GOT3 (cell line): Measurements from ENCODE around the gene APEX2.
"Not testable (repeated sequence)": the region's sequence is repeated elsewhere in the genome, so short reads cannot be mapped to it uniquely, and the experiment has no call there.

Source experiments
- DNase-seq: peaks from one replicate; lab custom pipeline; 2025; ENCODE audit warnings: mixed read lengths; lab: John Stamatoyannopoulos, UW

APEX2 gene

DNA sequence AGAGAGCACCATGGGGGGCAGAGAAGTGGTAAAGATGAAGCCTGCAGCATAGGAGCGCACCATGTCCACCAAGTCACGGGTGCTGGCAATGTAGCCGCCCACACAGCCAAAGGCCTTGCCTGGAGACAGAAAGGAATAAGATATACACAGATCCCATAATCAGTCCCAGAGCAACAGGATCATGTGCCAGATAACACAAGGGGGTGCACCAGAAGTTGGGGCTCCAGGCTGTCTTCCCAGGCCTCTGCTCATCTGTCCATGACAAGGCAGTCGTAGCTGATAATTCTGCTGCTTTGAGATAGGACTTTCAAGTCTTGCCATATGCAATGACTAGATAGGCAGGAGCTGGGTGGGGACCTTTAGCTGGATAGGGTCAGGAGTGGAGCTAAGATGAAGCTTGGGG lies 14.7 kb downstream of the APEX2 start:
- DNase-seq = no peak

DNA sequence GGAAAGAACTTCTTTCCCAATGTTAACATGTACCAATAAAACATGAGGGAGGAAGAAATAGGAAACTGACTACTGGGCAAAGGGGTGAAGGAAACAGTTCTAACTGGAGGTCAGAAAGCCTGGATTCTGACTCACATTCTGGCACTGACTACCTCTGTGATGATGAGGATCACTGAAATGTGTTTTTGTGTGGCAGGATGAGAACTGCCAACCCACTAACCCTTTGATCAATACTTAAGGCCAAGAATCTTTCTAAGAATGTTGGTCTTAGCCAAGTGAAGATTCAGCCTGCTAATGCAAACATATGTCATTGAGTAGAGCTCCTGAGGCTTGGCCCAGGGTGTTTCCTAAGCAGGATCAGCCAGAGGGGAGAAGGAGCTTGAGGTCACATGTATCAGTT lies 26.0 kb downstream of the APEX2 start:
- DNase-seq = no peak

DNA sequence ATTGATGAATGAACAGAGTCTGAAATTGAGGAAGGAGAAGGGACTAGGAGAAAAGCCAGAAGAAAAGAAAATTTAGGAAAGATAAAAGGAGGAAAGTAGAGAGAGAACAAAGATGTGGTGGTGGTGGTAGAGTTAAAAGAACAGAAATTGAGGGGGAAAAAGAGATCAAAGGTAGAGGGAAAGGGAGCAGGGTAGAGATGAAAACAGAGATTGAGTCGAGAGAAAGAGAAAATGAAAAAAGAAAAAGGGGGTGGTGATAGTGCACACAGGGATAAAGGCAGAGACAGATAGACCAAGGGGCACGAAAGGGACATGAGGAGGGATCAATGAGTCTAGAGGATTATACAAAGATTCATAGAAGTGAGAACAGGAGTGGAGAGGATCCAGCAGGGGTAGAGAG lies 26.7 kb downstream of the APEX2 start:
- no peak for DNase-seq

DNA sequence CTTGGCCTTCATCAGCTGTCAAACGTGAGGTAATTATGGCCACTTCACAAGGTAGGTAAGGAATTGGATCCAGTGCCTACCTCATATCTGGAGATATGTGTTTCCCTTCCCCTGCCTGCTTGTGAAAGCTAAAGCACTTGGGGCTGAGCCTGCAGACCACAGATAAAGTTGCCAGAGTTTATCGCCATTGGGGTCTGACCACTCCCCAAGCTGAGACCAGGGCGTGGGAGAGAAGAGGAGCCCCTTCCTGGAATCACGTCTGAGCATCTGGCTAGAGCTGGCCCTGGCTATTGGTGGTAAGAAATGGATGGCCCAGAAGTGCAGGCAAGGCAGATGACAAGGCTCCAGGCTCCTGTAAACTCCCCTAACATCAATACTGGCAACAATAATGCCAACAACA lies 27.9 kb downstream of the APEX2 start:
- no peak for DNase-seq

DNA sequence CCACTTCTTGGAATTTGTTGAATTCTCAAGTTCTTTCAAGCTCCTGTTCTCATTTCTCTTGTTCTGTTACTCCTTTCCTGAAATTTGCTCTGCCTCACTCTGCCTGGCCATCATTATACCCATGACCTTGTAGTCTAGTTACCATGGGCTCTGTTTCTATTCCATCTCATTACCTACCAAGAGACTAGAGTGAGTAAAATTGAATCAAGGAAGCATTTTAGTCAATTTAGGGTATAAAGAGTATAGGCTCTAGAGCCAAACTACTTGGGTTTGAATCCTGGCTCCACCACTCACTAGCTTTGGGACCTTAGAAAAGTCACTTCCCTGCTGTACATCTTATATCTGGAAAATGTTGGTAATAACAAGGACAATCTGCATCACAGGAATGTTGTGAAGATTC lies 28.4 kb downstream of the APEX2 start:
- no peak for DNase-seq

DNA sequence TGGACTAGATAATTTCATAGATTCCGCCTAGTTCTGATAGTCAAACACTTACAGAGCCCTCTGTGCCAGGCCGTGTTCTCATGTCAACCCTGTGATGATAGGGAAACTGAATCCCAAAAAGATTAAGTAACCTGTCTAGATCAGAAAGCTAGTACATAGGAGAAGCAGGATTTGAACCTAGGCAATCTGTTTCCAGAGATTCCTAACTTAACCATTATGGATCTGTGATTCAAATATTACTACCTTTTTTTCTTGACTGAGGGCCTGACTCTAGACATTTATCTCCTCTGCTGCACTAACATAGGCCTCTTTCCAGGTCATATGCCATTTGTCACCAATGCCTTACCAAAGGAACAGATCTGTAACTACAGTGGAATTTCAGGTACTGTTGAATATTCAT lies 29.1 kb downstream of the APEX2 start:
- DNase-seq = no peak

DNA sequence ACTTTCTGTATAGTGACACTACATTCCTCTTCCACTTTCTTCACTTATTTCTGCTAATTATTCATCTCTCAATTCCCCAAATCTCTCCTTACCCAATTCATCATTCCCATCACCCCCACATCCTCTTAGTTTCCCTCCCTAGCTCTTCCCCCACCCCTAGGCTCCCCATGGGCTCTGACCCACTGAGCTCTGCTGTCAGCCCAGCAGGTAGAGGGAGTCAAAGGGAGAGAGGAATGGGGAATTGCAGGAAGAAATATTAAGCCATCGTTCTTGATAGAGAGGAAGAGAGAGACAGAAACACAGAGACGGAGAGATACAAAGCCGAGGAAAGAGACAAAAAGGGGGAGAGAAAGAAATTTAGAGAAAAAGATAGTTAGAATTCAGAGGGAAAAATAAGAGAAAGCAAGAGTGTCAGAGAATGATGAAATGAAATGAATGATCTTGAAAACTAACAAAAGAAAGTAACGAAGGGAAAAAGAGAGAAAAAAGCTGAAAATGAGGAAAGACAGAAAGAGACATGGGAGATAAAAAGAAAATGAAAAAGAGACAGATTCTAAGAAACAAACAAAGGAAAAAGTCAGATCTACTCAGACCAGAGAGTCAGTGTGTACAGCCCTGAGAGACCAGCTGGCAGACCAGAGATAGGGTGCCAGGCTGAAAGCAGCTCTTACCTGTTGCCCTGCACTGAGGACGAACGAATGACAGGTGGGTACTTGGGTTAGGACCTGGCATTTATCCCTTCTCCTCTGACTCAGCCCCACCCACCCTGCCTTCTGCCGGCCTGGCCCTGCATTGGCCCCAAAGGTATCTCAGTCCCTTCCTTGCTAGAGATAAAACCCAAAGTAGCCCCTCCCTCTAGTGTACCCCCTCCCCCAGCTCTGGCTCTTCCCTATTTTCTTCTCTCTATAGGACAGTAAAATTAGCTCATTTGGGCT lies 30.4 kb downstream of the APEX2 start, which contains the start of gene ALAS2:
TSS of gene ALAS2 (minus strand) at position 707 of the 935 bp plus-strand sequence. CDS start 4,977 bp downstream, outside the sequence.
- DNase-seq = no peak

DNA sequence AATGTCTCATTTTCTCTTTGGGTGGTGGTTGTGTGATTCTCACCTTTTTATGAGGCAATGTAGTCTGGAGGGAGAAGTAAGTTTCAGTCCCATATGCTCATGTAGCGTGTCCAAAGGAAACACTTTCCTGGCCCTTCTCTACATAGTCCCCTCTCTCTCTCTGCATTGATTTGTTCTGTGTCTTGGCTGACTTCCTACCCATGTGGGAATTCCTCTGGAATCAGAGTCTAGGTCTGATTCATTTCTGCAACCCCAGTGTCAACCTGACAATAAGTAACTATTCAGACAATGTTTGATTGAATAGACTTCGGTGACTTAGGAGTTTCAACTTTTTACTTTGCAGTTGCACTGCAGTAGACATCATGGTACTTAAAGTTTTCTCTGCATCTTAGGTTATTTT lies 33.3 kb downstream of the APEX2 start:
- no peak for DNase-seq

DNA sequence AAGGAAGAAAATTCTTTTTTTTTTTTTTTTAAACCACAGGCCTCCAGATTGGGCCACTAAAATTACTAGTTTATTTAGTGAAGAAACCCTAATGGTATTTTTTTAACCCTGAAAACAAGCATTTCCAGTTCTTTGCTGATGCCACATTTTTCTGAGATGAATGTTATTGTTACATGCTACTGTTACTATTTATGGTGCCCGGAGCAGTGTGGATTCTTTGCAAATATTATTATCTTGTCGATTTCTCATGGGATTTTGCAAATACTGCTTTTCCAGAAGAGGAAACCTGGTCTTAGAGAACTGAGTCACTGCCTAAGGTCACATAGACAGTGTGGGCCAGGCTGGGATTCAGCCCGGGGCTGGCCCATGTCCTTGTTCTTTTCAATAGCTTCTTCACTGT lies 39.3 kb downstream of the APEX2 start:
- no peak for DNase-seq

DNA sequence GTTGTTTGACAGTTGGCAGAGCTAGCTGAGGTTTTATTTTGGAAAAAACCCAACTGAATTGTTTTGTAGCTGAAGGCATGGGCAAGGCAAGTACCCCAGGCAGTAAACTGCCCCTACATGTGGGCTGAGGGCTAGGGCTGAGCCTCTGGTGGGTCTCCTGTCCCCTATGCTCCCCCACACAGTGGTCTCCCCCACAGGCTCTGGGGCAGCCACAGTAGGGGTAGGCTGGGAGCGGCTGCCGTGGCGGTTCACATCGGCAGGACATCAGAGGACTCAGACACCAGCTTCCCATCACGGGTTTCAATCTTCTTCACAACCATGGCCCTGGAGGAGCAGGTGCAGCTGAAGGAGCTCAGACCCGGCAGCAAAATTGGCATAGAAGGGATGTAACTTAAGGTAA lies 41.4 kb downstream of the APEX2 start:
- no peak for DNase-seq

DNA sequence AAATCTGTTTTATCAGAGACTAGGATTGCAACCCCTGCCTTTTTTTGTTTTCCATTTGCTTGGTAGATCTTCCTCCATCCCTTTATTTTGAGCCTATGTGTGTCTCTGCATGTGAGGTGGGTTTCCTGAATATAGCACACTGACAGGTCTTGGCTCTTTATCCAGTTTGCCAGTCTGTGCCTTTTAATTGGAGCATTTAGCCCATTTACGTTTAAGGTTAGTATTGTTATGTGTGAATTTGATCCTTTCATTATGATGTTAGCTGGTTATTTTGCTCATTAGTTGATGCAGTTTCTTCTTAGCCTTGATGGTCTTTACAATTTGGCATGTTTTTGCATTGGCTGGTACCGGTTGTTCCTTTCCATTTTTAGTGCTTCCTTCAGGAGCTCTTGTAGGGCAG lies 50.4 kb downstream of the APEX2 start:
- not testable (repeated sequence) for DNase-seq

DNA sequence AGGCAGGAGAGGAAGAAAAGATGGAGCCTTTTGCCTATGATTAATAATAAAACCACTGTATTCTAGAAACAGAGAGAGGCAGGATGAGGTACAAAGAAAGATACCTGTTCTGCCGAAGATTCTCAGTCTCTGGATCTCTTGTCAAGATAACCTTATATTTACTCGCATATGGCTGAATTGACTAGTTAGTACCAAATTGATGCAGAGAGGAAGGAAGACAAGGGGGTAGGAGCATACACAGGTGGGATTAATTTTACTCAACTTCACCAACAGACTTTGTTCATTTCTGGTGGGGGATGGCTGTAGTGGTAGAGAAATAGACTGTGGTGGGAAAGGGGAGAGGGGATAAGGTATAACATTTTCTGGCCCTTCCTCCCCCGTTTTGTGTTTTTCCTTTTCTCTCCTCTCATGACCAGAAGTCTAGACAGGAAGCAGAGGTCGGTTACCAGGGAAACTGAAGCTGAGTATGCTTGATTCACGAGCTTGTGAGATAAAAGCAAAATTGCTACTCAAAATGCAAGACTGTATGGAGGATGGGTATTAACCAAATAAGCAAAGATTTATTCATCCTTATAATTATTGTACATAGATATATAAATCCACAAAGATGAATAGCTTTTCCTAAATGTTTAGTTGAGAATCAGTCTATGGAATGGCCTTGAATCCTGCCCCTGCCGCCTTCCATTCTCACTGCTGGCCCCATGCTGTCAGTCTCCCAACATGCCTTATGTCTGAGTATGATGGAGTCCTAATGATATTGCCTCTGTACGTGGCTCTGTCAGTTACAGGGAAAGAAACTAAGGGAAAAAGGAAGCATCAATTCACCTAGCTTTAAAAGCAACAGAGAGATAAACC lies 56.9 kb downstream of the APEX2 start:
- no peak for DNase-seq

DNA sequence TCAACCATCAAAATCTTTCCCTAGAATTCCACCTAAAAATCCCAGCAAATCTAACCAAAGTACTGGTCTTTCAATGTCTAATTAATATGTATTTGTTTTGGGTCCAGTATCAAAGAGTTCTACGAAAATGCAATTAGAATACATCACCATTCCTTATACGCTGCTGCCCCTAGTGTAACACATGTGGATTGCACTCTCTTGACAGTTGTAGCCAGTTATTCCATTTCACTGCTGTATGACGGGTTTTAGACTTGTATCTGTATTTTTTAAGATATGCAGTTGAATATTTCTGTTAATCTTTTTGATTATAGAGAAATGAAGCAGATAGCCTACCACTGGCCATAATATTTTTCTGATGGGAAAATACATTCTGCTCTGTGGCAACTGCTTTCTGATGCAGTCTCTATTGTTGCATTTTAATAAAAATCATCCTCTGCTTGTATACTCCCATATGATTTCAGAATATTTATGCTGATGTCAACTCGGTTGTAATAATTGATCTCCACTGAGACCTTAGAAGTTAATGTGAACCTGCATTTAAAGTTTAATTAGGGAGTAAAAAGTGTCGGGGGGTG lies 57.6 kb downstream of the APEX2 start:
- no peak for DNase-seq
